ENCODE results near the gene DMAC1.

The DMAC1 gene, protein sequence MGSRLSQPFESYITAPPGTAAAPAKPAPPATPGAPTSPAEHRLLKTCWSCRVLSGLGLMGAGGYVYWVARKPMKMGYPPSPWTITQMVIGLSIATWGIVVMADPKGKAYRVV

DNA sequence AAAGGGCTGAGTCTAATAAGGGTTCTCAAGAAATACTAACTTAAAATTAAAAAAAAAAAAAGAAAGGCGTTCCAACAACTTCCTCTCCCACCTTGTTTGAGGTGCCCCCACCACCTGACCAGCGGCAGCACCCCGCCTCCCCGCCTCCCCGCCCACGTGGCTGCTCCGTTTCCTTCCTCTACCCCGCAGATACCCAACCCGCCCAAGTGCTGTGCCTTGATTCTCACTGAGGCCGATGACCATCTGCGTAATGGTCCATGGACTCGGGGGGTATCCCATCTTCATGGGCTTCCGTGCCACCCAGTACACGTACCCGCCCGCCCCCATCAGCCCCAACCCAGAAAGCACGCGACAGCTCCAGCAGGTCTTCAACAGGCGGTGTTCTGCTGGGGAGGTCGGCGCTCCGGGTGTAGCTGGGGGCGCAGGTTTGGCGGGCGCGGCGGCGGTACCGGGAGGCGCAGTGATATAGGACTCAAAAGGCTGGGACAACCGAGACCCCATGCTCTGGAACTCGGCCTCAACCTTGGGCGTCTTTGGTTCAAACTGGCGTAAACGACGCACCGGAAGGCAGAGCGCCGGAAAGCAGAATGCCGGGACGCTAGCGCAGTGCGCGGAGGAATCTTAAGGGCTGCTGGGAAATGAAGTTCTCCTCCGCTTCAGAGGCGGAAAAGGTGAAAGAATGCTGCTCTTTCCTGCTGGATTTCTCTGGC, at the start of gene DMAC1:
Gene DMAC1, minus strand, starts transcription at position 545 of the 710 bp plus-strand sequence. Its CDS starts 44 bp downstream, at position 501.
- H3K4me1 ChIP-seq (ENCODE audit: control insufficient read depth in 5 of 5, insufficient read depth in 5 of 5, low read length in 5 of 5) = peaks cover 0 to 13% (median 8%) of the 10 kb centered on the region in 5 donors
- H3K9ac ChIP-seq (ENCODE audit: low read length in 5 of 5) = peak within 1 kb of the TSS; percentile 59 to 84 (median 72)
- peak within 1 kb of the TSS; percentile 69 for H3K27ac ChIP-seq (ENCODE audit: low read depth, low read length)
- H3K9me3 ChIP-seq (ENCODE audit: control insufficient read depth in 5 of 5, low read length in 5 of 5) = no peaks in the 10 kb centered on the region
- H3K36me3 ChIP-seq (ENCODE audit: control insufficient read depth in 5 of 5, insufficient read depth in 5 of 5, low read length in 5 of 5) = peaks cover 14 to 30% (median 20%) of the 10 kb centered on the region in 5 donors
- H3K27me3 ChIP-seq (ENCODE audit: control insufficient read depth in 5 of 5, insufficient read depth in 4 of 5, low read length in 5 of 5) = no peaks in the 10 kb centered on the region
- H3K4me3 ChIP-seq (ENCODE audit: low read depth in 1 of 5, low read length in 5 of 5) = peak within 1 kb of the TSS; percentile 76 to 91 (median 87)

DNA sequence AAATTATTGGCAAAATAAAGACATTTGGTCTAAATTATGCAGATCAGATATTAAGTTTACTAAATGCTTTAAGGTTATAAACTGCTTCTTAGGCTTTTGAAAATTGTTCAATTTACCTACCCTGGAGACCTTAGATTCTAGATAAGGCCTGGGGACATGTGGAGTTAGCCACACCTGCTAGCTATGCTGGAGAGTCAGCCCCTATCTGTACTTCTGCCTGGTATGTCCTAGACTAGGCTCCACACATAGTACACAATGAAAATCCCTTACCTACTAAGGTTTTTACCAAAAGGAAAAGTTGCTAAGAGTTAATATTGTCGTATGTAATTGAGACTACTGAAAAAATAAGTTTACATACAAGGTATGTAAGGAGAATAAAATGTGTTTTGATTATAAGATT, 49.8 kb upstream of the DMAC1 start:
- Histone ChIP-seq H3K4me1 (ENCODE audit: control insufficient read depth in 5 of 5, insufficient read depth in 5 of 5, low read length in 5 of 5) (no peaks in the 10 kb centered on the region), H3K9me3 (ENCODE audit: control insufficient read depth in 5 of 5, low read length in 5 of 5) (no peaks in the 10 kb centered on the region), H3K4me3 (ENCODE audit: low read depth in 1 of 5, low read length in 5 of 5) (no peak overlapping the region), H3K27ac (ENCODE audit: low read depth, low read length) (no peak overlapping the region), H3K9ac (ENCODE audit: low read length in 5 of 5) (no peak overlapping the region), H3K36me3 (ENCODE audit: control insufficient read depth in 5 of 5, insufficient read depth in 5 of 5, low read length in 5 of 5) (no peaks in the 10 kb centered on the region), H3K27me3 (ENCODE audit: control insufficient read depth in 5 of 5, insufficient read depth in 4 of 5, low read length in 5 of 5) (no peaks in the 10 kb centered on the region)

DNA sequence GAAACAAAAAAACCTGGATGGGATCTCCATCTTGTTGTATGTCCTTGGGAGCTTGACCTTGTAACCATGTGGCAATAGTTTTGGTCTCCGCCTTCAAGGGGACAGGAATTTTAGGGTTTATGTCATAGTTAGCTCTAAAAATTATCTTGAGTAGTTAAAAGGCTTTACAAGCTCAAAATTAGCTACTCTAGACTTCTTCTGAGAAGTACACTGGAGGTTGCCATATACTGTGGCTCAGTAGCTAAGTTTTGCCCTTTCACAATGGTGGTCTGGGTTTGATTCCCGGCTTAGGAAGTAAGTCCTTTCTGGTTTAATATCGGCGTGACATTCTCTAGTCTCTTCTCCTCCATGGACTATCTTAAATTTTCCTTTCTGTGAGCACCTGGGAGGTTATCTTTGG, 48.9 kb upstream of the DMAC1 start:
- no peaks in the 10 kb centered on the region for H3K9me3 ChIP-seq (ENCODE audit: control insufficient read depth in 5 of 5, low read length in 5 of 5)
- H3K4me3 ChIP-seq (ENCODE audit: low read depth in 1 of 5, low read length in 5 of 5) = no peak overlapping the region
- H3K36me3 ChIP-seq (ENCODE audit: control insufficient read depth in 5 of 5, insufficient read depth in 5 of 5, low read length in 5 of 5) = no peaks in the 10 kb centered on the region
- no peaks in the 10 kb centered on the region for H3K4me1 ChIP-seq (ENCODE audit: control insufficient read depth in 5 of 5, insufficient read depth in 5 of 5, low read length in 5 of 5)
- H3K9ac ChIP-seq (ENCODE audit: low read length in 5 of 5) = no peak overlapping the region
- H3K27ac ChIP-seq (ENCODE audit: low read depth, low read length) = no peak overlapping the region
- H3K27me3 ChIP-seq (ENCODE audit: control insufficient read depth in 5 of 5, insufficient read depth in 4 of 5, low read length in 5 of 5) = no peaks in the 10 kb centered on the region

DNA sequence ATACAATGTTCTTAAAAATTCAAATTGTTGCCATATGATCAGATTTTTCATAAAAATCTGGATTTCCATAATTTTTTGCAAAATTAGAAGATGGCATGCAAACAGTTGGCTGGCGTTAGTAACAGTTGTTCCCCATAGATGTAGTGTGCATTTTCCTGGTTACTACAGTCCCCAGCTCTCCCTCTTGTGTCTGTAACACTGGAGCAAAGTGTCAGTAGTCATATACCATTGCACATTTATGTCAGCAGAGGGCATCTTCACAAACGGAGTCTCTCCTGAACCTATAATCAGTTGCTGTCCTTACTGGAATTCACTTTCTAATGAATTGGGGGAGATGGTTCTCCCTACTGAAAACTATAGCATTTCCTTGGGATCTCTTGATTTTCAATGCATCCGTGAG, 44.7 kb upstream of the DMAC1 start:
- no peak overlapping the region for H3K4me3 ChIP-seq (ENCODE audit: low read depth in 1 of 5, low read length in 5 of 5)
- no peaks in the 10 kb centered on the region for H3K9me3 ChIP-seq (ENCODE audit: control insufficient read depth in 5 of 5, low read length in 5 of 5)
- H3K4me1 ChIP-seq (ENCODE audit: control insufficient read depth in 5 of 5, insufficient read depth in 5 of 5, low read length in 5 of 5) = no peaks in the 10 kb centered on the region
- H3K27ac ChIP-seq (ENCODE audit: low read depth, low read length) = no peak overlapping the region
- H3K36me3 ChIP-seq (ENCODE audit: control insufficient read depth in 5 of 5, insufficient read depth in 5 of 5, low read length in 5 of 5) = no peaks in the 10 kb centered on the region
- no peak overlapping the region for H3K9ac ChIP-seq (ENCODE audit: low read length in 5 of 5)
- H3K27me3 ChIP-seq (ENCODE audit: control insufficient read depth in 5 of 5, insufficient read depth in 4 of 5, low read length in 5 of 5) = peaks cover 0 to 2% (median 0%) of the 10 kb centered on the region in 5 donors

DNA sequence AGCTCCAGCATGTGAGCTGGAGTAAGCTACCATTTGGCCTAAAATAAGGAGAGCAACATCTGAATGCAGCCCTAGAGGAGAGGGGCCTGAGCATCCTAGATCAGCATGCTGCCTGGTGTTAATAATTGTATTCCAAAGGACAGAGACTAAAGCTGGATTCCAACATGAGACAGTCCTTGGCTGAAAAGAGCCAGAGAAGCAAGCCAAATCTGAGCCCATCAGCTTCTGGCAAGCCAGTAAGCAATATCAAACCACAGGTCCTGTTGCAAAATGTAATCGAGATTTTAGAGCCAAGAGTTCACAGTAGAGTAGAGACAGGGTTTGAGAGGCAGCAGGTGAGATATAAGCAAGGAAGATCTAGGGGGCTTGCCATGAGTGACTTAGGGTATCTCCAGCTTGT, 42.3 kb upstream of the DMAC1 start:
- Histone ChIP-seq H3K4me3 (ENCODE audit: low read depth in 1 of 5, low read length in 5 of 5) (no peak overlapping the region), H3K36me3 (ENCODE audit: control insufficient read depth in 5 of 5, insufficient read depth in 5 of 5, low read length in 5 of 5) (no peaks in the 10 kb centered on the region), H3K27me3 (ENCODE audit: control insufficient read depth in 5 of 5, insufficient read depth in 4 of 5, low read length in 5 of 5) (peaks cover 0 to 2% (median 0%) of the 10 kb centered on the region in 5 donors), H3K4me1 (ENCODE audit: control insufficient read depth in 5 of 5, insufficient read depth in 5 of 5, low read length in 5 of 5) (no peaks in the 10 kb centered on the region), H3K9me3 (ENCODE audit: control insufficient read depth in 5 of 5, low read length in 5 of 5) (no peaks in the 10 kb centered on the region), H3K9ac (ENCODE audit: low read length in 5 of 5) (no peak overlapping the region), H3K27ac (ENCODE audit: low read depth, low read length) (no peak overlapping the region)

DNA sequence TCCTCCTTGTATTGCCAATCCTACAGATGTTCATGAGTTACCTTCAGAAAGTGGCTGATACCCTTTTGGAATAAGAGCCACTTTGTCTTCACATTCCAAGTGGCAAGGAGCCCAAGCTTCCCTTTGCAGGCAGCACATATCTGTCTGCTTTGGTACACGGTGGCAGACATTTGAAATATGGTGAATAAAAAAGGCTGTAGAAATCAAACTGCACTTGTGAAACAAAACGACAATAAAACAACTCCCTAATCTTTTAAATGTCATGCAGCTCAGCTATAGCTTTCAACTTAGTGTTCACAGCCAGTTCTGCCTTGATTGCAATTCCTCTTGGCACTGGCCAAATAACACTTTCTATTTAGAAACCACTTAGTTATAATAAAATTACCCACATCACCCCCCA, 35.0 kb upstream of the DMAC1 start:
- Histone ChIP-seq H3K4me3 (ENCODE audit: low read depth in 1 of 5, low read length in 5 of 5) (no peak overlapping the region), H3K9ac (ENCODE audit: low read length in 5 of 5) (no peak overlapping the region), H3K27ac (ENCODE audit: low read depth, low read length) (no peak overlapping the region), H3K27me3 (ENCODE audit: control insufficient read depth in 5 of 5, insufficient read depth in 4 of 5, low read length in 5 of 5) (no peaks in the 10 kb centered on the region), H3K9me3 (ENCODE audit: control insufficient read depth in 5 of 5, low read length in 5 of 5) (no peaks in the 10 kb centered on the region), H3K4me1 (ENCODE audit: control insufficient read depth in 5 of 5, insufficient read depth in 5 of 5, low read length in 5 of 5) (no peaks in the 10 kb centered on the region), H3K36me3 (ENCODE audit: control insufficient read depth in 5 of 5, insufficient read depth in 5 of 5, low read length in 5 of 5) (no peaks in the 10 kb centered on the region)

DNA sequence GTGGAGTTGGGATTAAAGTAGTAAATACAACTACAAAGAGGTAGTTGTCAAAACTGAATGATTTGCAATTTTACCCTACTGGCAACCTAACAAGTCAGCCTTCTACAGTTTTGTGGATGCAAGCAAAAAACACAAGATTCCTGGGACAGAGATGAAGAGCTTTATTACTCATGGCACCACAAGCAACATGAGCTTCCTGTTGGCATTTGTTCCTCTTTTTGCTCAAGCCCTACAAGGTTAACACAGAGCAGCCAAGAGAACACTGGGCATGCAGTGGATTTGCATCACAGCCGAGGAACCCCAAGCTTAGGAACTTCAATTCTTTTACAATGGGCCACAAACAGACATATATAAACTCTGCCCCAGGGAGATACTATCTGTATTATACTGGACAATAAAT, 28.8 kb upstream of the DMAC1 start:
- Histone ChIP-seq H3K4me1 (ENCODE audit: control insufficient read depth in 5 of 5, insufficient read depth in 5 of 5, low read length in 5 of 5) (peaks cover 0 to 6% (median 5%) of the 10 kb centered on the region in 5 donors), H3K36me3 (ENCODE audit: control insufficient read depth in 5 of 5, insufficient read depth in 5 of 5, low read length in 5 of 5) (no peaks in the 10 kb centered on the region), H3K27me3 (ENCODE audit: control insufficient read depth in 5 of 5, insufficient read depth in 4 of 5, low read length in 5 of 5) (no peaks in the 10 kb centered on the region), H3K4me3 (ENCODE audit: low read depth in 1 of 5, low read length in 5 of 5) (no peak overlapping the region), H3K27ac (ENCODE audit: low read depth, low read length) (no peak overlapping the region), H3K9me3 (ENCODE audit: control insufficient read depth in 5 of 5, low read length in 5 of 5) (peaks cover 0 to 2% (median 0%) of the 10 kb centered on the region in 5 donors), H3K9ac (ENCODE audit: low read length in 5 of 5) (no peak overlapping the region)

DNA sequence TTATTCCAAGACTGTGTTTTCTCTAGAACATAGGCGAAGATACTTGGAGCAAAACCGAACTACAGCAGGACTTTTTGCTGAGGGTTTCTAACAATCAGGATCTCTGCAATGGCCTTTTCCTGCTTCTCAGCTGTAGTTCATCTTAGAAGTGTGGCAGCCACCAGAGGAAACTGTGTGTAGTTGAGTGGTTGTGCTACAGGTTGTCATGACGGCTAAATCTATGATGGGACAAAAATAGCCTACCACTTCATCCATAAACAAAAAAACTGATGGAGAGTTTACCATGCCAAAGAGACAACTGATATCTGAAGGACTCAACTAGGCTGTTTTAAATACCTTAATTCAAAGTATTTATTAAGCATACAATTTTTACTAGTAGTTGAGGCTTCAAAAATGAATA, 28.2 kb upstream of the DMAC1 start:
- H3K9ac ChIP-seq (ENCODE audit: low read length in 5 of 5) = no peak overlapping the region
- peaks cover 0 to 8% (median 6%) of the 10 kb centered on the region in 5 donors for H3K4me1 ChIP-seq (ENCODE audit: control insufficient read depth in 5 of 5, insufficient read depth in 5 of 5, low read length in 5 of 5)
- H3K9me3 ChIP-seq (ENCODE audit: control insufficient read depth in 5 of 5, low read length in 5 of 5) = peaks cover 0 to 2% (median 0%) of the 10 kb centered on the region in 5 donors
- no peak overlapping the region for H3K27ac ChIP-seq (ENCODE audit: low read depth, low read length)
- no peaks in the 10 kb centered on the region for H3K27me3 ChIP-seq (ENCODE audit: control insufficient read depth in 5 of 5, insufficient read depth in 4 of 5, low read length in 5 of 5)
- H3K36me3 ChIP-seq (ENCODE audit: control insufficient read depth in 5 of 5, insufficient read depth in 5 of 5, low read length in 5 of 5) = no peaks in the 10 kb centered on the region
- no peak overlapping the region for H3K4me3 ChIP-seq (ENCODE audit: low read depth in 1 of 5, low read length in 5 of 5)

DNA sequence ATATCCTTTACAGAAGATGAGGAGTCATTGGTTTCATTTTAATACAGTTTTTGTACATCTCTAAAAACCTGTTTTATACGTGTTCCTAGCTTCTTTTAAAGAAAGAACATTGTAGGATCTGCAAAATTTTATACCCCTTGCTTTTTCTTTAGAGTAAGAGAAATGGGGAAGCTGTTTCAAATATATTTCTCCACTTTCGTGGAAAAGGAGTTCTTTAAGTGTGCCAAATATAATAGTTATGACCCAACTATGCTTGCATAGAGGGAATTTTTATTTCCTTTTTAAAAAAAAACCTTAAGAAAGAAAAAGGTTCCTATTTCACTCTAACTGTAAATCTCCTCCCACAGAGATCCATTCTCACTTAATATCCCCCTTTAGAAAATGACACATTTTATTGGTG, 27.5 kb upstream of the DMAC1 start:
- Histone ChIP-seq H3K27ac (ENCODE audit: low read depth, low read length) (no peak overlapping the region), H3K36me3 (ENCODE audit: control insufficient read depth in 5 of 5, insufficient read depth in 5 of 5, low read length in 5 of 5) (no peaks in the 10 kb centered on the region), H3K9me3 (ENCODE audit: control insufficient read depth in 5 of 5, low read length in 5 of 5) (peaks cover 0 to 2% (median 0%) of the 10 kb centered on the region in 5 donors), H3K4me3 (ENCODE audit: low read depth in 1 of 5, low read length in 5 of 5) (no peak overlapping the region), H3K4me1 (ENCODE audit: control insufficient read depth in 5 of 5, insufficient read depth in 5 of 5, low read length in 5 of 5) (peaks cover 0 to 8% (median 6%) of the 10 kb centered on the region in 5 donors), H3K9ac (ENCODE audit: low read length in 5 of 5) (no peak overlapping the region), H3K27me3 (ENCODE audit: control insufficient read depth in 5 of 5, insufficient read depth in 4 of 5, low read length in 5 of 5) (no peaks in the 10 kb centered on the region)

DNA sequence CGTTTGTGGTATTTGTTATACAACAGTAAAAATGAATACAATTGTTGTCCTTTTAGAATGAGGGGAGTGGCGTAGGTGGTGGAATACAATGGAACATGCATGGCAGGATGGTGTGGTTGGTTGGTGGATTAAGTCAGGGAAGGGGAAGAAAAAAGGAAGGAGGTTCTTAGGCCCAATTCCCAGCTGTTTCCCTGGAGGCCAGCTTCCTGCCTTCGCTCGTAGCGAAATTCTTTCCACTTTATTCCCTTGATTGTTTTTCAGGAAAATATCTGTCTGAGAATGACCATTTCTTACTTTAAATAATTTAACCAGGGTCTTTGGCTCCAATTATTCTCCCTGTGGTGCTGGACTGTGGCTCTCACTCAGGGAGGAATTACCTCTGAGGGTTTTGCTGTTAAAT, 24.1 kb upstream of the DMAC1 start:
- Histone ChIP-seq H3K4me3 (ENCODE audit: low read depth in 1 of 5, low read length in 5 of 5) (no peak overlapping the region), H3K27ac (ENCODE audit: low read depth, low read length) (no peak overlapping the region), H3K9ac (ENCODE audit: low read length in 5 of 5) (no peak overlapping the region), H3K27me3 (ENCODE audit: control insufficient read depth in 5 of 5, insufficient read depth in 4 of 5, low read length in 5 of 5) (no peaks in the 10 kb centered on the region), H3K36me3 (ENCODE audit: control insufficient read depth in 5 of 5, insufficient read depth in 5 of 5, low read length in 5 of 5) (no peaks in the 10 kb centered on the region), H3K4me1 (ENCODE audit: control insufficient read depth in 5 of 5, insufficient read depth in 5 of 5, low read length in 5 of 5) (peaks cover 0 to 8% (median 6%) of the 10 kb centered on the region in 5 donors), H3K9me3 (ENCODE audit: control insufficient read depth in 5 of 5, low read length in 5 of 5) (peaks cover 0 to 2% (median 0%) of the 10 kb centered on the region in 5 donors)
